ENCODE results near the gene MEGF9.

- TF ChIP-seq CTCF (IDR thresholded peaks at IDR 0.05): no peak
- no peak for TF ChIP-seq ZFX (IDR thresholded peaks at IDR 0.05; ENCODE audit: borderline replicate concordance)
Measured at GRCh38 chr9:120734607-120735410, 20.5 kb upstream of the MEGF9 start.

Measured in 22Rv1 (cell line).